Measurements from ENCODE around the gene SV2C.

The SV2C gene

DNA sequence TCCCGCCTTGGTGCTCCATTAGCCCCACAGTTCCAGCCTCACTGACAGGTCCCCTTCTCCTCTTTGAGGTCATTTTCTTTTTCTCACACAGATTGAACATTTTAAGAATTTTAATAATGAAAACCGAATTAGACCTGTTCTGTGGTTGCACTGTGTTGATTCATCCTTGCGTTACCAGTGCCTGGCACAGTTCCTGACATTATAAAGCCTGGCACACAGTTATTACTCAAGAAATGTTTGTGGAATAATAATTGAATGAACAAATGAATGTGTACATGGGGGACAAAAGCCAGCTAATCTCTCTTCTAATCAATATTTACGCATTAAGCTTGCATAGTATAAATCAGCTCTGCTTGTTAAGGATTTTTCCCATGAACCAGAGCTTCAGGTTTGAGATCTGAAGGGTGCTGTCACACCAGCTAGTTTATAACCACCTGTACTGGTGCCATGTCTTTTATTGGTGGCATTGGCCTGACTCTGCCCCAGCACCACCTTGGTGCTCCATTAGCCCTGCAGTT lies 80.0 kb downstream of the SV2C start:
- no peak for DNase-seq

- no peak for DNase-seq
Measured at GRCh38 chr5:76165029-76165428, 81.8 kb downstream of the SV2C start.

DNA sequence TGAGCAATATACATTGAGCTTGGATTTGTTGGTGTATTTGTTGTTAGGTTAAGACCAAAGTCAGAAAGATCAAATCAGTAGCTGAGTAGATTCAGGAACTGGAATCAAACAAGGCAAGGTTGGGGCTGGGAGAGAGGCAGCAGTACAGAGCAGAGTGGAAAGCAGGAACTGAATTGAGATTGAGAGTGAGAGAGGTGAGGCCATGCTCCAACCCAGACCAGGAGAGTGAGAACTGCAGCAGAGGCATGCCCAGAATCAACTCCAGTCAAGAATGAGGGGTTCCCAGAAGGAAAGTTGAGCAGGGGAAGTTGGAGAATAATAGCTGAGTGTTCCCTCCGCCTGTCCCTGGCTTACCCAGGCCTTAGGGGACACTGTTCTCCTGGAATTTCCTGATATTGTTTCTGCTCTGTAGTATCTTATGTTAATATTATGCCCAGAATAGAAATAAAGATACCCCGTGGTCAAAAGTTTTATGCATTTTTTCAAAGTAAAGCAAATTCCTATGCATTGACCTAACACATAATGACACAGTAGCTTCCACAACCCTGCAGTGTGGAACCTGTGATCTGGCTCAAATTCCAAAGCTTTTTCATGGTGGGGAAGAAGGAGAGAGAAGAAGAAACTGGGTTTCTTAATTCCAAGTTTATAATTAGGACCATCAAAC lies 82.7 kb downstream of the SV2C start:
- no peak for DNase-seq

DNA sequence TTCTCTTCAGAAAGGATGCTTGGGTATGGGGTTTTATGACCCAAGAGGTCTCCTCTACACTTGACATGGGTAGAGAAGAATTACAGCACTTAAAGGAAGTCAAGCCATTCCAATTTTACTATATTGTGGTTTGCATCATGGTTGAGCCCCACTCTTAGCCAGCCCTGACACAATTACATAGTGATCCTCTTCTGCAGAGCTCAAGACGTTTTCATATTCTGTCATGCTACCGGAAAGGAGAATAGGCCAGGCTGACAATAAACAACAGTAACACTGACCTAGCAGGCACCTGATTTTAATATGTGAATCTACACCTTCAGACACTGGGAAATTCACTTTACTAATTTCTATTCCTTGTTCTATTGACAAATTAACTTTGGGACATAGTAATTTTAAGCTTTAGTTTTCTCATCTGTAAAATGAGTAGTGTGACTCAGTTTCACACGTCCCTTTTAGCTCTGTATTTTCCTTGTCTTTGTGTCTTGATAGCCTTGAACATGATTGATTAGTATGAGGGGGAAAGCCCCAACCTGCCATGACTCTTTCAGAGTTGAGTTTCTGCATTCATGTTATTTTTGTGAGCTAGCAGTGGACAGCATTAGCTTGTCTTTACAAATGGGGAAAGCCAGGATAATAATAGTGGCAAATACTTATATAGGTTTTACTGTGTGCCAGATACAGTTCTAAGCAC lies 83.8 kb downstream of the SV2C start:
- no peak for DNase-seq

- no peak for DNase-seq
Measured at GRCh38 chr5:76169146-76169905, 86.1 kb downstream of the SV2C start.

DNA sequence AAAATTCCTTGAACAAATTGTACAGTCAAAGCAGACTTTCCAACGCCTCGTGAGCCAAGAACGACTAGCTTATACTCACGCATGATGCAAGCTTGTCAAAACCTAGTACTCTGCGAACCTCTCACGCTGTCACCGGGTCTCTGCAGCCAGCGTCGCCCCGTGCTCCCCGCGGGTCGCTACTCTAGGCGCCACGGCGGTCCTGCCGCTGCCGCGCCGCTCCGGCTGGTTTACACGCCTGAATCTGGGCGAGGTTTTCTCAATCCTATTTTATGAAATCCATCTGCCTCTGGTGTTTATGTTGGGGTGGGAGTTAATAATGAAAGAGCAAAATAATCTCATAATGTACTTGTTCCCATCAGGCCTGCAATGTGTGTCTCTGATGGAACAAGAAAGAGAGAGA lies 90.9 kb downstream of the SV2C start:
- no peak for DNase-seq

DNA sequence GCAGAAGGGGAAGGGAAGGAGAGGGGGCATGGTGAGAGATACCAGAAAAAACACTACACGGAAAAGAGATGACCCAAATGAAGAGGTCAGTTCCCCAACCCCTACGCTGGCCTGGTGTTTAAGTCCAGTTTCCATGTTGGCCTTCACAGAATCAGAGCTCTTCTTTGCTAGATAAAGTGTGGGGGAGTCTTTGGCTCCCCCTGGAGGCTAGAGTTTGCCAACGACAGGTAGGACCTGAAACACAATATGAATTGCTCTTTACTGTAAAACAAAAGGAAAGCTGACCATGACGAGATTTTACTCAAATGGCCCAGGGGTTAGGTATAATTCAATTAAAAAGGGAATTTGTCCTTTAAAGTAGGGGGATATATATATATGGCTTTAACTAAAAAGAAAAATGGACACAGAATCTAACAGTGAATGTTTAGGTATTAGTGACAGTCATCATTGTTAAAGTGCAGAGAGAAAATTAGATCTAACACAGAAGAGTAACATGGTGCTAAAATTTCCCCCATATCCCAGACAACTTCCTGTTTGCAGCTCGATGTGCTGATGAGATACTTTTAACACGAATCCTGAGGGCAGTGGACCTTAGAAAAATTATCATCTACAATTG lies 92.0 kb downstream of the SV2C start:
- DNase-seq, result no peak

GRCh38 chr5:76175821-76176403 lies 92.7 kb downstream of the SV2C start:
- no peak for DNase-seq

GRCh38 chr5:76177978-76178377 lies 94.8 kb downstream of the SV2C start:
- no peak for DNase-seq

- DNase-seq, result no peak
Measured at GRCh38 chr5:76178913-76179312, 95.7 kb downstream of the SV2C start.

DNA sequence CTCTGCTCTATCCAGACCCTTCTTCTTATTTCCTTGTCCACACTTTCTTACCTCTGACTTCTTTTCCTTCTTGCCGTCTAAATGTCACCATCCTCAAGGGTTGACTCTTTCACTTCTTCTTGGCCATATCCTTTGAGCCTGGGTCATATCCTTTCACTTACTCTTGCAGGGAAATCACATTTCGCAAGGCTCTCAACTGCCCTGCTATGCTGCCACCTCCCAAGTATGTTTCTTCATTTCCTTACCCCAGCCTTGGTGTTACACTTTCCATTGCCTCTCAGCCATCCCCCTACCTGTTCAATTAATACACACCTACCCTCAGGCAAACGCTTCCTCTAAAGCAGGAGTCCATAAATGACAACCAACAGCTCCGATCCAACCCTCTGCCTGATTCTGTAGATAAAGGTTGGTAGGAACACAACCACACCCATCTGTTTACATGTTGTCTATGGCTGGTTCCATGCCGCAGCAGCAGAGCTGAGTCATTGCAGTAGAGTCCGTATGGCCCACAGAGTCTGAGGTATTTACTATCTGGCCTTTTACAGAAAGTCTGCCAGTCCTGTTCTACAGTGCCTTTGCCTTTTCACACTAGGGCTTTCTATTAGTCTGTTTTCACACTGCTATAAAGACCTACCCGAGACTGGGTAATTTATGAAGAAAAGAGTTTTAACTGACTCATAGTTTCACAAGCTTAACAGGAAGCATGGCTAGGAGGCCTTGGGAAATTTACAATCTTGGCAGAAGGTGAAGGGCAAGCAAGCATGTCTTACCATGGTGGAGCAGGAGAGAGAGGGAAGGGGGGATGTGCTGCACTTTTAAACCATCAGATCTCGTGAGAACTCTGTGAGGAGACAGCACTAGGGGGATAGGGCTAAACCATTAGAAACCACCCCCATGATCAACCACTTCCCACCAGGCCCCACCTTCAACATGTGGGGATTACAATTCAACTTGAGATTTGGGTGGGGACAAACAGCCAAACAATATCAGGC lies 97.9 kb downstream of the SV2C start:
- no peak for DNase-seq

GRCh38 chr5:76187386-76187785 lies 104.2 kb downstream of the SV2C start:
- DNase-seq, result no peak

GRCh38 chr5:76190356-76190755 lies 107.2 kb downstream of the SV2C start:
- DNase-seq, result no peak

DNA sequence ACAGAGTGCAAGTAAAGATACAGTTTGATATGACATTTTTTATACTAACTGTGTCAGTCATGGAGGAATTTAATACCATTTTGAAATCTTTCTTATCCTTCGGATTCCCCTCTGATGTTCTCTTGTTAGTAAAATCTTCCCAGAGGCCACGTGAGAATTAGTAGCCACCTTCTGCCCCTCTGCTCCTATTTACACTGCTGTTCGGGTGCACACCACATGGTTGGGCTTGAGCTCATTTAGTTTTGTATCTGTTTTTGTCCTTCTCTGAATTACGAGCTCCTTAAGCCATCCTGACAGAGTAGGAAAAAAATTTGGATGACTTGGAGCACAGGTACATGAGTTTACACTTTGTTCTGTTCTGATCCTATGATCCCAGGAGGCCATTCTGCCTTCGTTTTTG lies 109.7 kb downstream of the SV2C start:
- no peak for DNase-seq

GRCh38 chr5:76193635-76194034 lies 110.5 kb downstream of the SV2C start:
- no peak for DNase-seq

DNA sequence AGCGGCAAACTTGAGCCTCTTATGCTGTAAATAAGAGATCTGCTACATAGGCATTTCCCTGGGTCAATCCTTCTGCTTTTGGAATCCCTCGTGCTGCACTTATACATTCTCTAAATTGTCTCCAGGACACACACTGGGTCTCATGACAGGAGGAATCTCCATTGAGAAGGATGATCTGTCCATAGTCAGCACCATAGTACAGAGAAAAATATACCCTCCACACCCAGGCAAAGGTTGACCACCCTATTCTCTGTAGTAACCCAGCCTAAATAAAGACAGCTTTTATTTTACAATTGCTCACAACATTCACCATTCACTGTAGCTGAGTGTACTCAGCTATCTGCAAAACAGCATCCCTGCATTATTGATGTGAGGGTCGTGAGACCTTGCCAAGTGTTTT lies 111.2 kb downstream of the SV2C start:
- no peak for DNase-seq

GRCh38 chr5:76196457-76196856 lies 113.3 kb downstream of the SV2C start:
- DNase-seq, result no peak

DNA sequence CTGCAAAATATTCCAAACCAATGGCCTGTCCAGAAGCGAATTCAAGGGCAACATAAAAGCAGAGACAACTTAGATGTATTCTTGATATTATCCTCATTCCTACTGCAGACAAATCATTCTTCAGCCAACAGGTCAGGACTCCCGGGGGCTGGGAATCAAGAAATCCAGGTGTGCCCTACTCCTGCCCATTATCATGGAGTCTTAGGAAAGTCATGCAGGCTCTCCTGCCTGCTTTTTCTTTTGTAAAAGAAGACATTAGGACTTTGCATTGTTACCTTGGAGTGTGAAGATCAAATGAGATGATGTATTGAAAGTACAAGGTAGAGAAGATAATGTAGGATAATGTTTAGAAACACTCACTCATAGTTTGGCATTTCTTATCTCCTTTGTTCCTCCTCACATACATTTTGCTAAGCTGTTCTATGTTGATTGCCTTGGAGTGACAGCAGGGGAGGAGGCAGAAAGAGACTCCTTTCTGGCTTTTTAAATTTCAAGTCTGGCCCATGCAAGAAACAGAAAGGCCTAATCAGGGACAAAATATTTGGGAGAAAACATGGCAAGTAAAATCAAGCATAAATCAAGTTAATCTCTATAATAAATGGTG lies 113.8 kb downstream of the SV2C start:
- DNase-seq, result no peak

DNA sequence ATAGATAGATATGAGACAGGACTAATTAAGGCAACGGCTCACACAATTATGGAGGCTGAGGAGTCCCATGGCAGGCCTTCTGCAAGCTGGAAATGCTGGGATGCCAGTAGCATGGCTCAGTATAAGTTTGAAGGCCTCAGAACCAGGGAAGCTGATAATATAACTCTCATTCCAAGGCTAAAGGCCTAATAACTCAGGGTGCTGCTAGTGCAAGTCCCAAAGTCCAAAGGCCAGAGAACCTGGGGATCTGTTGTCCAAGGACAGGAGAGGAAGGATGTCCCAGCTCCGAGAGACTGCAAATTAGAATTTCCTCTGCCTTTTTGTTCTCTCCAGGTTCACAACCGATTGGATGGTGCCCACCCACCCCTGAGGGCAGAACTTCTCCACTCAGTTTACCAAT lies 114.5 kb downstream of the SV2C start:
- DNase-seq, result no peak
